Activated CD4-positive, alpha-beta T cell treated with anti-CD3 and anti-CD28 coated beads, Interleukin-2, Interleukin-4, amounts not matched to agents 100 ng/mL and 50 ng/mL, durations not matched to agents 16 hours and 8 hours (primary cell): ENCODE results near the gene SLC1A7.

Source experiments
- DNase-seq: peaks from one replicate; pipeline ENCODE4 v3.0.0-alpha.2; 2020; ENCODE audit warnings: low spot score

The SLC1A7 gene

DNA sequence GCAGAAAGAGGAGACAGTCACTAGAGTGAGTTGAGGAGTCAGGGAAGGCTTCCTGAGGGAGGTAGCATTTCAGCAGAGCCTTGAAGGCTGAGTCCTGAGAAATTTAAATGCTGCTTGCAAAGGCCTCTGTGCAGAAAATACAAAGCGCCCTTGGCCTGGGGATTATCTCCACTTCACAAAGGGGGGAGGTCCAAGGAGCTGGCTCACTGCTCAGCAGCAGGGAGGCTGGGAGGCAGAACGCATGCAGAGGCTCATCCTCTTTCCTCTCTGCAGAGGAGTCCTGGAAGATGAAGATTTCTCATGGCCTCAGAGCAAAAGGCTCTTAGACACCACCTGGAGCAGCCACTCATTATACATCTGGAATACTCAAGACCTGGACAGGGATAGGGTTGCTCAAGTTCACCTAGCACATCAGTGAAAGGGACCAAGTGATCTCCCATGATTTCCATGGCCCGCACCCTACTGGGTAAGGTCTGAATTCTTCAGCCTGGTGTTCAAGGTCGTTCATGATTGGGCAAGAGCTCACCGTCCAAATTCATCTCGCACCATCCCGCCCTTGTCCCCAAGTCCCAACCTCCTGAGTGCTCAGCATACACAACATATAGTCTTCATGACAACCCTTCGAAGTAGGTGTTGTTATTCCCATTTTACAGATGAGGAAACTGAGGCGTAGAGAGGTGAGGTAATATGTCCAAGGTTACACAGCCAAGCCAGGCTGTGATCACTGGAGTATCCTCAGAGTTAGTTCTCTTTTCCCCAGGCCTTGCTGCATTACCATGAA lies 9.0 kb downstream of the SLC1A7 start:
- no peak for DNase-seq

DNA sequence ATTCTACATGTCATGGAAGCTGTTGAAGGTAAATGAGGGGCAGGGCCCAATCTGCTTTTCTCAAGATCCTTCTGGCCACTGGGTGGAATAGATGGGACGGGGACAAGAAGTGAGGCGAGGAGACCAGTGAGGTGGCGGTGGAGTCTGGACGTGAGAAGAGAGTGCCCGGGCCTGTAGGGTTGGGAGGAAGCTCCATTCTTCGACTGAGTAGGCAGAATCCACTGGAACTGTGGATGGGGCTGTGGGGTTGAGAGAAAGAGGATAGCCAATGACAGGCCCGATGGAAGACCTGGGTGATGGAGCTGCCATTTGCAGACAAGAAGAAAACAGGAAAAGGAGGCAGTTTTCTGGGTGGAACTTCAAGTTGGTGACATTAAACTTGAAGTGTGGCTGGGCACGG lies 10.3 kb downstream of the SLC1A7 start:
- no peak for DNase-seq

DNA sequence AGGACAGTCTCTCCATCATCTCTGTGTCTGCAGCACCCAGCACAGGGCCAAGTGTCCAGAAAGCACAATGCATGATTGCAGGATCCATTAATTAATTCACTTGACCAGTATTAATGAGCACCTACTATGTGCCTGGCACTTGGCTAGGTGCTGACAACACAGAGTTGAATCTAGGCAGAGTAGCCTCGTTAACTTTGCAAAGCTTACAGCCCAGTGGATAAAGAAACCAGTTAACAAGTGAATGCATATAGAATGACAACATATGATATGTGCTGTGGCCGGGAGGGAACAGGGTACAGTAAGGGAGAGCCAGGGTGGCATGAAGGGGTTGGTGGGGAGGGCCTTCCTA lies 10.9 kb downstream of the SLC1A7 start:
- no peak for DNase-seq

DNA sequence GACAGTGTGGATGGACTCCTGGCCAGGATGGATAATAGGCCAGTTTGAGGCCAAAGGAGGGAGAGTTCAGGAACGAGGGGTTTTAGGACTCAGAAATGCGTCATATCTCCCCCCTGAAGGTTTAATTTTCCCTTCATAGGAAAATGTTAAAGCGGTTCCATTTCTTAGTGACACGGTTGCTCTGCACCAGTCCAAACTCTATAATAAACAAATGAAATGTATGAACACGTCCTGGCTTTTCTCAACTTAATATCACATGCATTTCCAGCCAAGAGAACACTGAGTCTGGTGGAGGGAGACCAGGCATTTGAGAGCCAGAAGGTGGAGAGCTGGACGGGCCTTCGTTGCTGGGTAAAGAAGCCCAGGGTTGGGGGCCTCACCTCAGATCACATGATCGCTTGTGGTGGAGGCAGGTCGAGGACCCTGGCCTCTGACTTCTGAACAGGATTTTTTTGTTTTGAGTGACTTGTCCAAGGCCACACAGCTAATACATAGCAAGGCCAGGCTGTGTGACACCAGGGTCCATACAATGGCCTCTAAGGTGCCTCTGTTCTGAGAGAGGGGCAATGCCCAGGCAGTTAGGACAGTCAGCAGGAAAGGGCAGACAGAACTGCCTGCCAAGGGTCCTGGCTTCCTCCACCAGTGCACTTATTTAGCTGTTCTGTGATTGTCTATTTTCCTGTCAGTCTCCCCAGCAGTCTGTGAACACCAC lies 11.4 kb downstream of the SLC1A7 start:
- DNase-seq = no peak

DNA sequence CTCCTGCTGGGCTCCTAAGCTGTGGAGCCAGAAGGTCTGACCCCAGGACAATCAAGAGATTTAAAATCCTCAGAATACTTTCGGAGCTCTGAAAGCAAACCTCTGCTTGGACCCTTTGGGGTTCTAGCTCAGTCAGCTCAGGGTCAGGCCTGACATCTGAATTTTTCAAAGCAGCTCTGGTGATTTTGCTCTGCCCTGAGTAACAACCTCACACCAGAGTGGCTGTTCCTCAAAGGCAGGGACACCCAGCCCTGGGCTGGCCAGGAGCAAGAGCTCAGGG lies 11.9 kb downstream of the SLC1A7 start:
- DNase-seq = no peak

DNA sequence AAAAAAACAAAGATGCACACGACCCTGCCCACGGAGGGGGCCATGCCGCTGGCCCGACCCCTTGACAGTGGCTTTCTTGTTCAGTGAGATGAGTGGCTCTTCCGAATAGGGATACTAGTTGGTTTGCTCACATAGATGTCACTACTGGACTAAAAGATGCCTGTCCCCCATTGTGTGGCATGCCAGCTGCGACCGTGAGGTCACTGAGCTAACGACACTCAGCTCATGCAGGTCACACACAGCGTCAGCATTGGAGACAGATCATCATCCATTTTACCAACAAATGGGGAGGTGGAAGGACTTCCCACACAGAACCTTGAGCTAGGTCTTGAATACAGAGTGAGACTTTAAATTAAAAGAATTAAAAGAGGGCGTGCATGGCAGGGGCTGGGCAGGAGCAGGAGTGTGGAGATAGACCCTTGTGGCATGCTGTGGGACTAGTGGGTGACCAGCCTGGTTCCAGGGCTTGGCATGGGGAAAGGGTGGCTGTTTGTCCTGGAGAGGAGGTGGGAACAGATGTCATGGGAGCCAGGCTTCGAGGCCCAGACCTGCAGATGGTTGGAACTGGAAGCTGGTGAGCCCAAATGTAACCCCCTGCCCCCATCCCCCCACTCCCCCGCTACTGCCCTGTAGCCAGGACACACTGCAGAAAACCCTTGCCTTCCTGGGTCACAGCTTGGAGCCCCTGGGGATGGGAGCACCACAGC lies 12.4 kb downstream of the SLC1A7 start:
- DNase-seq = no peak

DNA sequence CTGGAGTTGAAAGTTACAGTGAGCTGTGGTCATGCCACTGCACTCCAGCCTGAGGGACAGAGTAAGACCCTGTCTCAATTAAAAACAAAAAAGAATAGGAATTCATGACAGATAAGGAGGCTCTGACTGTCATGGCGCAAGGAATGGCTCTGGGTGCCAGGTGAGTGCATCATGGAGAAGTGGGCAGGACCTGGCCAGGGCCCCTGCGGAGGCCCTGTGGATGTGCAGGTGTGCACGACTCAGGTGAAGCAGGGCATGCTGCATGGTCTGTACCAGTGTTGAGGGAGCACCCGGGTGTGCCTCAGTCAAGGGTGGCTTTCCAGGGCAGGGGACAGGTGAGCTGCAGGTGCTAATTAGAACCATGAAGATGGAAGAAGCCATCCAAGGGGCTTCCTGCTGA lies 14.0 kb downstream of the SLC1A7 start:
- no peak for DNase-seq

DNA sequence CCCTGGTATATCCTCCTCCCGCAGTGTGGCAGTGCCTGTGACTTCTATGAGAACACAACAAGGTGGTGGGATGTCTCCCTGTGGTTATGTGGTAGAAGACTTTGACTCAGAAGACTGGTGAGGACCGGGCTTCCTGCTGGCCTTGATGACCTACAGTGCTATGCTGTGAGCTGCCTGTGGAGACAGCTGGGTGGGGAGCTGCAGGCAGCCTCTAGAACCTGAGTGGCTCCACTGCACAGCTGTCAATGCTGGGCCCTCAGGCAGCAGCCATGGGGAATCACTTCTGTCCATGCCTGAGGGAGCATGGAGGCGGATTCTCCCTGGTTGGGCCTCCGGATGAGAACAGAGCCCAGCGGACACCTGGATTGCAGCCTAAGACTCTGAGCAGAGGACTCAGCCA lies 14.9 kb downstream of the SLC1A7 start:
- no peak for DNase-seq

DNA sequence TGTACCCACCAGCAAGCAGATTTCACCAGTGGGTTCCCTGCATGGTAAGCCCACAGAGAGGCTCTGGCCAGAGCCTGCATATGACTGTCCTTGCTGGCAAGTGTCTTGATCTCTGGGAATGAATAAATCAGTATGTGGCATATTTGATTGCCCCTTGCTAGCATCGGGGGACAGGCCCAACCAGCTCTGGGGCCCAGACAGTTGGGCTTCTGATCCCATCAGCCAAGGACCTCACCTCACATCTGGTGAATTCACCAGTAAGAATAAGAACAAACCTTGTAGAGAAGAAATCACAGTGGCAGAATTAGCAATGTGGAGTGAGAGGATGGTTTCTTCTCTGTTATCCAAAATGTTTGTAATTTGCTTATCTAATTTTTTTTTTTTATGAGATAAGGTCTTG lies 15.9 kb downstream of the SLC1A7 start:
- DNase-seq = no peak

DNA sequence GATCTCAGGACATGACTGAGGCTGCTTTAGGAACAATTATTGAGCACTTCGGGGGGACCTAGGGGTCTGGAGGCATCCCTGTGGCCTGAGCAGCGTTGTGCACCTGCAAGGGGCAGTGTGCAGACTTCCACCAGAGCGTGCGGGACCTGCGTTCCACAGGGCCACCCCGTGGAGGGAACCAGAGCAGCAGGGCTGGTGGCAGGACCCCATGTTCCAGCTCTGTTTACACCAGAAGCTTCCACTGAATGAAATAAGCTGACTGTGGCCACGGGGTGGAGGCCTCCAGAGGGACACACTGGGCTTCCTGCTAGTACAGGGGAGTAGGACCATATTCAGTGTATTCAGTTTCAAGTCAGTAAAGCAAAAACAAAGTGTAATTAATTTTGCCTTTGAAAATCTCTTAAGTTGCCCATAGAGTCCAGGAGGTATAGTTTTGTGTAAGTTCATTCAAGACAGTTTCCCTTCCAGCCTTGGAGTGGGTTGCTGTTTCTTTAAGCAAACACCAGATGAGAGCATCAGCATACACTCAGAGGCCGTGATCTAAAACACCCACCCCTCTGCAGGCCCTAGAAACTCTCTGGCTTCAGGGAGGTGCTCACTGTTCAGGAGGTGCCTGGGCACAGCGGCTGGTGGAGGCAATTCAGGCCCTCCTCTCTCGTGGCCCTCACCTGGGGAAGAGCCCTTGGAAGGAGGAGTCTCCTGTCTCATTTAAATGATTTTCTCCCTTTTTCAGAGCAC lies 16.6 kb downstream of the SLC1A7 start:
- DNase-seq = no peak

DNA sequence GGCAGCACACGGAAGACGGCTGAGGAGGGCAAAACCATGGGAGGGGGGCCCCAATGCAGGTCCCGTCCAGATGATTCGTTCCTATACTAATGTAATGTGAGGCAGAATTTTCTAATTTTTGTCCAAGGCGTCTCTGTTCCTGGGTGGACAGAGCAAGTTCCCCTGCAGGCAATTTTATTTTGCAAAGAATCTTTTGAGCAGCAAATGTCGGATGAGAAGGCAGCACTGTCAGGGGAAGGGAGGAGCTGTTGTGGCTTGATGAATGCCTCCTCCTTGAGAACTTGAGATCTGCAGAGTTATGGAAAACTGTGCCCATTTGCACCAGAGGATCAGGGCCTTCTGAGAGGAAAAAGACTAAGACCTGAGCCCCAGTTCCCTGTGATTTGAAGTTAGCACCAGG lies 17.3 kb downstream of the SLC1A7 start:
- DNase-seq = no peak

DNA sequence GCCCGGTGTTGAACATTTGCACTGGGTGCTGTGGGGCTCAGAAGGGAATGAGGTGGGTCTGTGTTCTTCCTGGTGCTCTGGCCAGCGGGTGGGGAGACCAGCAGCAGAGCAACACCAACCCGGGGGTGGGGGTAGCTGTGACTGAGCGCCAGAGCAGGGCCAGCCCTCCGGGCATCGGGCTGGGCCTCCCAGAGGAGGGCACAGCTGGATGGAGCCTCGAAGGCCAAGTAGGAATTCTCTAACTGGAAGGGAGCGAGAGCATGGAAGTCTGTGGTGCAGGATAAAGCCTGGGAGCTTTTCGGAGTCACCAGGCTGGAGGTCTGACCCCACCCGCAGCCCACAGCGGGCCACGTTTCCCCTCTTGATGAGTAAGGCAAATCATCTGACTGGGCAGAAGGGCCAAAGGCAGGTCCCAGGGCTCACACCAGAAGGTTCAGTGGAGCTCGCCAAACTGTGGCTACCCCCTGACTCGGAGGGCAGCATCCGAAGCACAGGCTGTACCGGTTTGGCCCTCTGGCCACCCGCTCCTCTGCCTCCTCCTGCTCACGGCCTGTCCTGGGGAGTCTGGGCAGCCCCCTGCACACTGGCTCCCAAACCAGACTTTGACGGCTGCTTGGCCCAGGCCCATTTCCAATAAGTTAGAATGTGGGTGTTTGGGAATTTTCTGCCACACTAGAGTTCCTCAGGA lies 18.8 kb downstream of the SLC1A7 start:
- no peak for DNase-seq

DNA sequence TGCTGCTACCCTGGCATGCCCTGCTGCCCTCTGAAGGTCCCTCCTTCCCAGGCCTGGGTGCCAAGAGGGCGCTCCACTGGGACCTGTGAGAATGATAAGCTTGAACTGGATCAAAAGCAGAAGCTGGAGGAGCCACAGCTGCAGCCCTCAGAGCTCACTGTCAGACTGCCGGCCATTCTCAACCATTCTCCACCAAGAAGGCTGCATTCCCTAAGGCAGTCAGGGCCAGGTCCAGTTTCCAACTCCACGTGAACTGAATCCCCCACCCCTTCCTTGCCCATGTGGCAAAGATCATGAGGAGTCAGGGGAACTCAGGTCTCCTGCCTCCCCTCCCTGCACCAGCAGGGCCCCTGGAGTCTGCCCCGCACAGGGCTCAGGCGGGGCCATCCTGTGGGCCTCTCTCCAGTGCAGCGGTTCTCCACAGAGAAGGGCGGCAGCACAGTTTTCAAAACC lies 19.5 kb downstream of the SLC1A7 start:
- DNase-seq = no peak

DNA sequence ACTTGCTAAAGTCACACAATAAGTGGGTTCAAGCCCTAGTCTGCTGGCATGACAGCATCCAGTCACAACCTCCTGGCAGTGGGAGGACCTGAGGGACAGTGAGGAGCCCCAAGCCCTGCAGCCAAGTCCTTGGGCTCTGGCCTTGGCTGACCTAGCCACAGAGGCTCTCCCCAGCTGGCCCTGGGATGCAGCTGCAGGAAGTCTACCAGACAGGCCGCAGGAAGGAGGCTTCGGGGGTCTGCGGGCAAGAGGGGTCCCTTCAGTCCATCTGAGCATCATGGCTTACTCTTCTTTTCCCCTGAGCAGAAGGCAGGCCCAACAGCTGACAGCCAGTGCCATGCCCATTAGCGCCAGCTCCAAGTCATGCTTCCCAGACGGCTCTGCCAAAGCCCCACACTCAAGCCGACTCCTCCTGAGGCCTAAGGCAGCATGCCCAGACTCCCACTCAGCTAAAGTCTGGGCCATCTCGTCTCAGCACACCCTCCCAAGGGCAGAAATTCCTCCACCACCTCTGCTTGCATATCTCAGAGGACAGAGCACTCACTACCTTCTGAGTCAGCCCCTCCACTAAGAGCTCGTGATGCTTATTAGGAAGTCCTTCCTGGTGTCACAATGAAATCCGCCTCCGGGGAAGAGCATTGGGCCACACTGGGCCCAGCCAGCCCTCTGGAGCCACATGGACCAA lies 20.1 kb downstream of the SLC1A7 start:
- no peak for DNase-seq

DNA sequence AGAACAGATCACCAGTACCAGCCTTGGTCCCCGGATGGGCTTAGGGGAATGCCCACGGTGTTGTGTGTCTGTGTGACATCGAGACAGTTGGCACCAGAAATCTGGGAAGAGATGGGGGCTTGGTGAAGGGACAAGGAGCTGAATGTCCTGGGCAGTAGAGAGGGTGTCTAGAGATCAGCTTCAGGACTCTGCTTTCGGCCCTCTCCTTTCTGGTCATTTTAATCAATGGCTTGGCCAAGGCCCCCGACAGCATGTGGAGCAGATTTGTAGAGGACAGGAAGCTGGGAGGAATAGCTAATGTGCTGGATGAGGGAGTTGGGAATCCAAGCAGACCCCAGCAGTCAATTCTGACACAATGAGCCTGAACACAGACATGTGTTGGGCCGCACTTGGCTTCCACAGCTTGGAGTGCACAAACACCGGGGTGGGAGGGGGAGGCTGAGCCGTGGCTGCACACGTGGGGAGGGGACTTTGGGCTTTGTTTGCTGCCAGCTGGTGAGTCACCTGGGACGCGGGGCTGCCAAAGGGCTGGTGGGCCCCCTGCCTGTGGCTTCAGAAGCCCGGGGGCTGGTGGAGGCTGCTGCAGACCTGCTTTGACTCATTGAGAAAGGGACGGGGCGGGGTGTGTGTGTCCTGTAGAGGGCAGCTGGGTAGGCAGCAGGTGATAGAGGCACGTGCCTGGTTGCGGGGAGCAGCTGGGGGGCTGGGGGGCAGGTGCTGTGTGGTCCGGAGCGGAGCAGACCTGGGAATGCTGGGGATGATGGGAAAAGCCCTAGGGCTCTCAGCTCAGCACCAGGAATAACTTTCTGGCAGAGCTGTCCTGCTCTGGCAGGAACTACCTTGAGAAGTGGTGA lies 20.9 kb downstream of the SLC1A7 start:
- DNase-seq = no peak

DNA sequence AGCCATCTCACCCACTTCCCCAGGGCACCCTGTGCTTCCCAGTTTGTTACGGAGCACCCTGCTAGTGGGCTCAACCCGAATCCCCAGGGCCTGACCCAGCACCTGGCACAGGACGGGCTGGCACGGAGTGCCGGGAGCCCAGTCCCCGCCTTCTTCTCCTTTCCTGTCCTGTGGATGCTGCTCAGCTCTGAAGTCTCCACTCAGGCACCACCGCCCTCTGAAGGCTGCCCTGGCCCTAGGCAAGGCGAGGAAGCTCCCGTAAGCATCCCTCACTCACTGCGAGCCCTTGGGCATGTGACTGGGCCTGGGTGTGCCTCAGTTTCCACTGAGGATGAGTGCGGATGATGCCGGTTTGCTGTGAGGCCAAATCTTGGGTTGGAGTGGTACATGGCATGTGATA lies 21.8 kb downstream of the SLC1A7 start:
- no peak for DNase-seq

DNA sequence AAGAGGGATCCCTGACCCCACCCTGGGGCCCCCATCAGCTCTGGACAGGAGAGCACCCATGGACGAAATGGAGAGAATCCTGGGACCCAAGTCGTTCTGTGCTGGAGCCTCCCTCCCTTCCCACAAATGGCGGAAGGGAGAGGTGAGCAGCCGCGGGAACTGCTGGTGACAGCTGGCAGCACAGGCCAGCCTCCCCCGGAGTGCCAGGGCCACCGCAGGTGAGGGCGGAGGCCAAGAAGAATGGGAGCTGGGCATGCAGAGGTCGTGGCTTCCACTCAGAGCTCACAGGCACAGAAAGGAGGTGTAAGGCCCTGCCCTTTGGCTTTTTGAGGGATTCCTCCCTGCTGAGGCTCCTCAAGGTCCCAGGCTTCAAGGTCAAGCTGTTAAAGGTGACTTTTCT lies 24.6 kb downstream of the SLC1A7 start:
- DNase-seq = no peak

DNA sequence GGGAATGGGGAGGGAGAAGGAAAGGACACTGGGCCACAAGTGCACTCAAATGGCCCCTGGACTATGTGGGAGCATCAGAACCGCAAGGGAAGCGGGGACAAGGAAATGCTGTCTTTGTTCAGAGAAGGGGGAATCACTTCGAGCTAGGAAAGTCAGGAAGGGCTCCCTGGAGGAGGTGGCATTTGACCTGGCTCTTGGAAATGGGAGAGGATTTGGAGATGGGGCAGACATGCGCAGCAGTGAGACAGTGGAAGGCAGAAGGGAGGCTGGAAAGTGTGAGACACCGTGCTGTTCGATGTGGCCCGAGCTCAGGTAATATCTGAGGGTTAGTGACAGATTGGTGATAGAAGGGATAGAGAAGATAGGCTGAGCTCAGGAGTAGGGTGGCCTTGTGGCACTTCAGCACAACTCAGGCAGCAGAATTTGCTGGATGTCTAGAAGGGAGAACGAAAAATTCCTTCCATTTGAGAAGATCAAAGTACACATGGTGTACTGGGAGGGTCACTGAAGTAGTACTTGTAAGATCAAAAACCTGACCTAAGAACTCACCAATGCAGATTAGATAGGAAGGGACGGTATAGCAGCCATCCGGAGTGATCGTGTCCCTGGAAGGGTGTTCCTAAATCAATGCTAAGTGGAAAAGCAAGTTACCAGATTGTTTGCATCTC lies 25.4 kb downstream of the SLC1A7 start:
- no peak for DNase-seq

DNA sequence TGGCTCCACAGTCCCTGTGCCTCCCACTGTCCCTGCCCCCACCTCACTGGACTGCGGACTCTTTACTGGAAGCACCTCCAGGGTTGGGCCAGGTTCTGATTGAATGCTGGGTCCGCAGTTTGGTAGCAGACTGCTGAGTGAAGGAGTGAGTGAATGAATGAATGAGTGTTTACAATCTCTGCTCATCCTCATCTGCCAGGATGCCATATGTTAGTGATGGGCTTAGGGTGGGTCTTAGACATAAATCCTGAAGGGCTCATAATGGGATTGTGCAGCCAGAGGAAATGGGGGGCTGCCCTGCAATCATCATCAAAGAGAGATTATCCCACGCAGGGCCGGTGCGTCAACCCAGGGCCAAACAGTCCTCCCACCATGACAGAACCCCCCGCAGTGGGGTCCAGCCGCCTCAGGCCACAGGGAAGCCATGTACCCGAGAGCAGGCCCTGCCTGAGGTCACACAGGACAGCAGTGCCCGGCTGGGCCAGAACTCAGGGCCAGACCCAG lies 26.1 kb downstream of the SLC1A7 start:
- DNase-seq = no peak
